NCI-H2029 (cell line): ENCODE measurements around the gene TMEM44.

Experiments used
- DNase-seq: peaks from one replicate; lab custom pipeline; 2025; lab: John Stamatoyannopoulos, UW

Gene TMEM44

GRCh38 chr3:194633349-194634004 is at the start of gene TMEM44:
Gene TMEM44, minus strand, starts transcription at chr3:194633419. Its CDS starts 204 bp downstream, at chr3:194633215.
- DNase-seq = peak; percentile 77

GRCh38 chr3:194682694-194683310 is 49.6 kb upstream of the TMEM44 start:
- DNase-seq = peak; percentile 73

- no peak for DNase-seq
These were observed 49.0 kb upstream of the TMEM44 start for GRCh38 chr3:194682189-194682693.

GRCh38 chr3:194680888-194681615 is 47.8 kb upstream of the TMEM44 start:
- no peak for DNase-seq

GRCh38 chr3:194676471-194676870 is 43.3 kb upstream of the TMEM44 start:
- no peak for DNase-seq

GRCh38 chr3:194675680-194676079 is 42.5 kb upstream of the TMEM44 start:
- no peak for DNase-seq

GRCh38 chr3:194675081-194675640 is 41.9 kb upstream of the TMEM44 start:
- no peak for DNase-seq

GRCh38 chr3:194673761-194674160 is 40.5 kb upstream of the TMEM44 start:
- no peak for DNase-seq

GRCh38 chr3:194672876-194673275 is 39.7 kb upstream of the TMEM44 start:
- peak; percentile 15 for DNase-seq

- DNase-seq = peak; percentile 94
These were observed 38.9 kb upstream of the TMEM44 start, which contains the start of gene LSG1 for GRCh38 chr3:194671900-194672808. Gene LSG1, minus strand, starts transcription at chr3:194672191. Its CDS starts 29 bp downstream, at chr3:194672162.

- peak; percentile 45 for DNase-seq
These were observed 38.3 kb upstream of the TMEM44 start for GRCh38 chr3:194671511-194671899.

GRCh38 chr3:194667363-194667762 is 34.1 kb upstream of the TMEM44 start:
- DNase-seq = no peak

- DNase-seq = no peak
These were observed 31.6 kb upstream of the TMEM44 start for GRCh38 chr3:194664857-194665256.

GRCh38 chr3:194661946-194662345 is 28.7 kb upstream of the TMEM44 start:
- DNase-seq = no peak

GRCh38 chr3:194661374-194661773 is 28.2 kb upstream of the TMEM44 start:
- no peak for DNase-seq

- no peak for DNase-seq
These were observed 26.6 kb upstream of the TMEM44 start for GRCh38 chr3:194659778-194660177.

- no peak for DNase-seq
These were observed 25.4 kb upstream of the TMEM44 start for GRCh38 chr3:194658477-194659242.

- DNase-seq = no peak
These were observed 24.2 kb upstream of the TMEM44 start for GRCh38 chr3:194657439-194657838.

- DNase-seq = no peak
These were observed 21.2 kb upstream of the TMEM44 start for GRCh38 chr3:194654443-194654842.

- DNase-seq = no peak
These were observed 14.5 kb upstream of the TMEM44 start for GRCh38 chr3:194647747-194648146.

- no peak for DNase-seq
These were observed 9.6 kb upstream of the TMEM44 start for GRCh38 chr3:194642769-194643168.
